H9 (cell line): ENCODE results near the gene RELL1. TPM values are rescaled to one million over a fixed set of nuclear protein-coding genes. Genes with fewer than 3 reads are reported as not detected.

Experiments used
- DNase-seq: peaks from one replicate; pipeline ENCODE4 v3.0.0-alpha.2; 2017
- H2AFZ ChIP-seq: one replicate; pipeline ENCODE4 v1.6.1; 2013; ENCODE audit warnings: mild to moderate bottlenecking, low read length, control low read depth, moderate library complexity
- H2AK5ac ChIP-seq: 2 replicates; pipeline ENCODE4 v1.6.1; 2013; ENCODE audit warnings: low read length, control low read depth, mixed read lengths; ENCODE audit not compliant: insufficient read length
- H2BK120ac ChIP-seq: one replicate; pipeline ENCODE4 v1.6.1; 2013; ENCODE audit warnings: low read depth, mild to moderate bottlenecking, low read length, control low read depth, inconsistent platforms; ENCODE audit not compliant: poor library complexity, severe bottlenecking
- H2BK12ac ChIP-seq: 2 replicates; pipeline ENCODE4 v1.6.1; 2013; ENCODE audit warnings: low read length, control low read depth, mixed read lengths, low read depth; ENCODE audit not compliant: insufficient read length
- H2BK15ac ChIP-seq: 2 replicates; pipeline ENCODE4 v1.6.1; 2013; ENCODE audit warnings: low read depth, low read length, control low read depth
- H2BK20ac ChIP-seq: one replicate; pipeline ENCODE4 v1.6.1; 2013; ENCODE audit warnings: low read depth, mild to moderate bottlenecking, low read length, control low read depth, inconsistent platforms; ENCODE audit not compliant: poor library complexity, severe bottlenecking
- H2BK5ac ChIP-seq: 2 replicates; pipeline ENCODE4 v1.6.1; 2013; ENCODE audit warnings: low read length, control low read depth, mixed read lengths; ENCODE audit not compliant: insufficient read length
- H3K14ac ChIP-seq: 2 replicates; pipeline ENCODE4 v1.6.1; 2013; ENCODE audit warnings: low read length, control low read depth; ENCODE audit not compliant: insufficient read depth
- H3K18ac ChIP-seq: 2 replicates; pipeline ENCODE4 v1.6.1; 2013; ENCODE audit warnings: low read depth, mild to moderate bottlenecking, mixed read lengths, low read length, control low read depth; ENCODE audit not compliant: insufficient read length
- H3K23ac ChIP-seq: 2 replicates; pipeline ENCODE4 v1.6.1; 2013; ENCODE audit warnings: low read length, control low read depth, mixed read lengths, low read depth; ENCODE audit not compliant: insufficient read length
- H3K23me2 ChIP-seq: 2 replicates; pipeline ENCODE4 v1.6.1; 2013; ENCODE audit warnings: low read depth, mild to moderate bottlenecking, mixed read lengths, low read length, control low read depth; ENCODE audit not compliant: insufficient read length, poor library complexity, severe bottlenecking
- H3K27ac ChIP-seq: 2 replicates; pipeline ENCODE4 v1.5.1; 2013; ENCODE audit warnings: low read length, control low read depth, mixed read lengths, low read depth; ENCODE audit not compliant: insufficient read length
- H3K27me3 ChIP-seq: 2 replicates; pipeline ENCODE4 v1.6.1; 2013; ENCODE audit warnings: low read length, control low read depth, inconsistent platforms; ENCODE audit not compliant: insufficient read depth
- H3K4ac ChIP-seq: 2 replicates; pipeline ENCODE4 v1.6.1; 2013; ENCODE audit warnings: low read depth, mild to moderate bottlenecking, control low read depth, inconsistent platforms, low read length, moderate library complexity
- H3K4me1 ChIP-seq: 2 replicates; pipeline ENCODE4 v1.6.1; 2013; ENCODE audit warnings: low read length, control low read depth, inconsistent platforms; ENCODE audit not compliant: insufficient read depth
- H3K4me2 ChIP-seq: 2 replicates; pipeline ENCODE4 v1.6.1; 2013; ENCODE audit warnings: low read length, control low read depth, mixed read lengths; ENCODE audit not compliant: insufficient read length, insufficient read depth
- H3K56ac ChIP-seq: 2 replicates; pipeline ENCODE4 v1.6.1; 2013; ENCODE audit warnings: low read depth, mild to moderate bottlenecking, mixed read lengths, low read length, control low read depth; ENCODE audit not compliant: insufficient read length
- H3K79me1 ChIP-seq: 2 replicates; pipeline ENCODE4 v1.6.1; 2013; ENCODE audit warnings: low read depth, mild to moderate bottlenecking, moderate library complexity, low read length, control low read depth, inconsistent platforms; ENCODE audit not compliant: insufficient read depth, poor library complexity, severe bottlenecking
- H3K79me2 ChIP-seq: 2 replicates; pipeline ENCODE4 v1.6.1; 2013; ENCODE audit warnings: low read length, control low read depth, inconsistent platforms; ENCODE audit not compliant: insufficient read depth
- H3K9ac ChIP-seq: 2 replicates; pipeline ENCODE4 v1.6.1; 2013; ENCODE audit warnings: low read length, control low read depth, mixed read lengths; ENCODE audit not compliant: insufficient read length; ENCODE audit errors: extremely low read depth
- H3K9me3 ChIP-seq: one replicate; pipeline ENCODE4 v1.6.1; 2013; ENCODE audit warnings: low read depth, low read length, inconsistent platforms; ENCODE audit not compliant: control insufficient read depth
- H3T11ph ChIP-seq: one replicate; pipeline ENCODE4 v1.6.1; 2013; ENCODE audit warnings: mild to moderate bottlenecking, low read length, control low read depth, inconsistent platforms
- H4K20me1 ChIP-seq: one replicate; pipeline ENCODE4 v1.6.1; 2013; ENCODE audit not compliant: control insufficient read depth, insufficient read length, insufficient read depth
- H4K5ac ChIP-seq: 2 replicates; pipeline ENCODE4 v1.6.1; 2013; ENCODE audit warnings: low read depth, mild to moderate bottlenecking, mixed read lengths, low read length, control low read depth; ENCODE audit not compliant: insufficient read length
- H4K8ac ChIP-seq: replicated peaks from 2 replicates; pipeline ENCODE4 v1.6.1; 2013; ENCODE audit warnings: low read length, control low read depth, mixed read lengths, low read depth; ENCODE audit not compliant: insufficient read length
- H4K91ac ChIP-seq: 2 replicates; pipeline ENCODE4 v1.6.1; 2013; ENCODE audit warnings: low read depth, mild to moderate bottlenecking, moderate library complexity, mixed read lengths, low read length, control low read depth; ENCODE audit not compliant: insufficient read length
- H3K27ac Mint-ChIP-seq, 3 experiments: 2 replicates in 2 of 3; 3 replicates in 1 of 3; pipeline ENCODE4 v1.8.0; 2020 to 2021; ENCODE audit warnings: mixed read lengths in 3 of 3, mild to moderate bottlenecking in 1 of 3, moderate library complexity in 1 of 3
- H3K27me3 Mint-ChIP-seq: 2 replicates; pipeline ENCODE4 v1.8.0; 2021; ENCODE audit warnings: low read depth, mild to moderate bottlenecking, moderate library complexity, mixed read lengths
- H3K36me3 Mint-ChIP-seq, 3 experiments: 2 replicates in 2 of 3; 3 replicates in 1 of 3; pipeline ENCODE4 v1.8.0; 2020 to 2021; ENCODE audit warnings: low read depth in 3 of 3, mixed read lengths in 3 of 3; ENCODE audit not compliant: insufficient read depth in 1 of 3
- H3K4me1 Mint-ChIP-seq, 2 experiments: 2 replicates each; pipeline ENCODE4 v1.8.0; 2020; ENCODE audit warnings: mixed read lengths in 2 of 2
- H3K4me3 Mint-ChIP-seq, 2 experiments: 2 replicates in 1 of 2; 3 replicates in 1 of 2; pipeline ENCODE4 v1.8.0; 2020 to 2021; ENCODE audit warnings: mild to moderate bottlenecking in 2 of 2, mixed read lengths in 2 of 2, moderate library complexity in 1 of 2
- H3K9me3 Mint-ChIP-seq, 2 experiments: 2 replicates in 1 of 2; 3 replicates in 1 of 2; pipeline ENCODE4 v1.8.0; 2020; ENCODE audit warnings: mild to moderate bottlenecking in 2 of 2, mixed read lengths in 2 of 2, moderate library complexity in 1 of 2
- CTCF ChIP-seq: fragments of 200-600 bp; sonication (generic); conservative IDR thresholded peaks from 3 replicates; pipeline ENCODE4 v1.8.0; 2021; ENCODE audit warnings: antibody characterized with exemption, mild to moderate bottlenecking
- WGBS: extraction: QIAGEN DNeasy Blood & Tissue Kit; methylation state at CpG from one replicate; pipeline ENCODE4 v1.1.7; 2013; ENCODE audit warnings: missing lambda C conversion rate, low lambda C conversion rate, mixed read lengths; ENCODE audit not compliant: insufficient read length; ENCODE audit errors: extremely low coverage; 5-methylcytosine and 5-hydroxymethylcytosine counted together
- long read RNA-seq: library from polyadenylated mRNA; unstranded; transcript quantifications from one replicate; pipeline ENCODE4 v2.0.0, GENCODE V29; 2020
- total RNA-seq: library from RNA; stranded (reverse); gene quantifications from 2 replicates; pipeline ENCODE4 v1.2.1, GENCODE V29; 2021

Gene RELL1
- 10.6 and 10.8 TPM in 2 replicates for total RNA-seq
- long read RNA-seq, transcript RELL1-202 (7 exons, 1,350 nt), result major isoform, 11 of 18 reads
- long read RNA-seq, partial matches to known transcripts, result 1 of 18 reads
- long read RNA-seq, other reads (novel, unspliced or antisense), result 5 of 18 reads

GRCh38 chr4:37686373-37687193 is at the start of gene RELL1:
Gene RELL1 (minus strand): TSS chr4:37686376. CDS start chr4:37686287, 89 bp downstream.
- Mint-ChIP-seq H3K9me3 (no peaks in the 10 kb centered on the region), H3K4me1 (peaks cover 28 to 30% of the 10 kb centered on the region in 2 experiments), H3K27ac (no peak within 1 kb of the TSS; a peak in 1 of 7 replicates), H3K36me3 (peaks cover 2 to 7% (median 5%) of the 10 kb centered on the region in 3 experiments; a peak in 5 of 7 replicates), H3K4me3 (peak within 1 kb of the TSS; percentile 70 to 86), H3K27me3 (peaks cover 25% of the 10 kb centered on the region)
- no peak within 1 kb of the TSS for H2BK15ac ChIP-seq
- TF ChIP-seq CTCF, result no peak
- H2BK20ac ChIP-seq, result no peak within 1 kb of the TSS
- H3K27ac ChIP-seq, result no peak within 1 kb of the TSS
- no peak within 1 kb of the TSS for H3K56ac ChIP-seq
- peak; percentile 100 for DNase-seq
- no peak within 1 kb of the TSS for H4K91ac ChIP-seq
- WGBS, result no CpG with 5 or more reads among the region's 58 CpGs
- H2AK5ac ChIP-seq, result no peak within 1 kb of the TSS
- H3K14ac ChIP-seq, result peak within 1 kb of the TSS; percentile 74; the same call in 1 of the 2 replicates
- H2BK5ac ChIP-seq, result no peak within 1 kb of the TSS
- no peaks in the 10 kb centered on the region for H3K79me2 ChIP-seq
- no peak within 1 kb of the TSS for H4K8ac ChIP-seq
- no peaks in the 10 kb centered on the region for H3K27me3 ChIP-seq
- no peak within 1 kb of the TSS for H3T11ph ChIP-seq
- H2AFZ ChIP-seq, result no peak within 1 kb of the TSS
- no peak within 1 kb of the TSS for H3K23ac ChIP-seq
- no peak within 1 kb of the TSS for H2BK12ac ChIP-seq
- no peaks in the 10 kb centered on the region for H3K79me1 ChIP-seq
- H3K4me2 ChIP-seq, result peak within 1 kb of the TSS; percentile 64
- no peaks in the 10 kb centered on the region for H3K4me1 ChIP-seq
- peak within 1 kb of the TSS; percentile 38 for H3K18ac ChIP-seq
- H3K4ac ChIP-seq, result no peak within 1 kb of the TSS
- H3K9me3 ChIP-seq, result no peaks in the 10 kb centered on the region
- no peaks in the 10 kb centered on the region for H4K20me1 ChIP-seq
- H2BK120ac ChIP-seq, result no peak within 1 kb of the TSS
- no peak within 1 kb of the TSS for H4K5ac ChIP-seq
- H3K23me2 ChIP-seq, result no peaks in the 10 kb centered on the region
- H3K9ac ChIP-seq, result peak within 1 kb of the TSS; percentile 65
